PC-9 (cell line): ENCODE measurements around the gene BACH2. TPM values are rescaled to one million over a fixed set of nuclear protein-coding genes. Genes with fewer than 3 reads are reported as not detected.
"Not testable (repeated sequence)": the region's sequence is repeated elsewhere in the genome, so short reads cannot be mapped to it uniquely, and the experiment has no call there.

Source experiments
- BruUV-seq: library from RNA; stranded (reverse); fragments of 400-500 nt; replicated peaks from 2 replicates; lab custom pipeline; 2021; lab: Mats Ljungman, UMichigan
- CTCF ChIA-PET: fragments of 300-600 bp; sonication (Branson Sonifier 250); formaldehyde crosslinking; loops from one replicate; lab custom pipeline; 2022; ENCODE audit warnings: antibody characterized with exemption; lab: Charles Lee
- POLR2A ChIA-PET: fragments of 300-600 bp; sonication (Branson Sonifier 250); formaldehyde crosslinking; loops from one replicate; lab custom pipeline; 2022; ENCODE audit warnings: antibody characterized with exemption; ENCODE audit not compliant: unreplicated experiment; lab: Charles Lee
- DNase-seq, 2 experiments: peaks; one replicate each; pipeline versions ENCODE4 v3.0.0 to v3.0.0-alpha.2; 2015 to 2022; ENCODE audit warnings: mixed read lengths in 1 of 2
- H2AFZ ChIP-seq: fragments of 200-600 bp; sonication (generic); 2 replicates; pipeline ENCODE4 v1.8.1; 2017; ENCODE audit warnings: antibody characterized with exemption
- H3F3A ChIP-seq: fragments of 200-600 bp; sonication (generic); 2 replicates; pipeline ENCODE4 v1.8.1; 2017; ENCODE audit warnings: antibody characterized with exemption, mild to moderate bottlenecking, low read depth; ENCODE audit not compliant: insufficient read depth
- H3K27ac ChIP-seq: fragments of 200-600 bp; sonication (generic); 2 replicates; pipeline ENCODE4 v1.6.1; 2016; ENCODE audit warnings: mixed run types
- H3K27me3 ChIP-seq: fragments of 200-600 bp; sonication (generic); 2 replicates; pipeline ENCODE4 v1.6.1; 2016; ENCODE audit warnings: low read depth, mixed run types; ENCODE audit not compliant: insufficient read depth
- H3K36me3 ChIP-seq: fragments of 200-600 bp; sonication (generic); 2 replicates; pipeline ENCODE4 v1.6.1; 2016; ENCODE audit warnings: low read depth, mixed run types
- H3K4me1 ChIP-seq: fragments of 200-600 bp; sonication (generic); replicated peaks from 2 replicates; pipeline ENCODE4 v1.6.1; 2016; ENCODE audit warnings: mixed run types; ENCODE audit not compliant: insufficient read depth
- H3K4me2 ChIP-seq: fragments of 200-600 bp; sonication (generic); 2 replicates; pipeline ENCODE4 v1.6.1; 2017; ENCODE audit warnings: mixed run types
- H3K4me3 ChIP-seq: fragments of 200-600 bp; sonication (generic); 2 replicates; pipeline ENCODE4 v1.6.1; 2016; ENCODE audit warnings: mixed run types
- H3K79me2 ChIP-seq: fragments of 200-600 bp; sonication (generic); 2 replicates; pipeline ENCODE4 v1.6.1; 2017; ENCODE audit warnings: low read depth, mixed run types
- H3K9me2 ChIP-seq: fragments of 200-600 bp; sonication (generic); 2 replicates; pipeline ENCODE4 v1.8.1; 2017; ENCODE audit warnings: mild to moderate bottlenecking; ENCODE audit not compliant: insufficient read depth
- H3K9me3 ChIP-seq: fragments of 200-600 bp; sonication (generic); 2 replicates; pipeline ENCODE4 v1.8.1; 2016; ENCODE audit warnings: low read depth; ENCODE audit not compliant: insufficient read depth
- H4K20me1 ChIP-seq: fragments of 200-600 bp; sonication (generic); 2 replicates; pipeline ENCODE4 v1.8.1; 2017; ENCODE audit not compliant: insufficient read depth
- CTCF ChIP-seq: fragments of 200-600 bp; sonication (generic); conservative IDR thresholded peaks from 2 replicates; pipeline ENCODE4 v1.6.1; 2017; ENCODE audit warnings: mixed run types, antibody characterized with exemption, mild to moderate bottlenecking, moderate library complexity
- EZH2 ChIP-seq: fragments of 200-600 bp; sonication (generic); IDR thresholded peaks from 2 replicates; pipeline ENCODE4 v1.8.0; 2017; ENCODE audit warnings: antibody characterized with exemption, low read depth
- intact Hi-C: fragments of 100-400 bp; cut with micrococcal nuclease; formaldehyde crosslinking; loops from one replicate; pipeline ENCODE4 v1.10.0; 2022; ENCODE audit not compliant: unreplicated experiment
- total RNA-seq: library from RNA; stranded (reverse); gene quantifications from 2 replicates; pipeline ENCODE4 v1.2.3, GENCODE V29; 2021

The BACH2 gene
- total RNA-seq, 1 experiment from 2014 or later = 2.3 TPM

- Histone ChIP-seq H3F3A (no peaks in the 10 kb centered on the region), H3K79me2 (no peaks in the 10 kb centered on the region), H3K4me2 (no peak overlapping the region), H3K36me3 (no peaks in the 10 kb centered on the region), H3K27ac (no peak overlapping the region), H3K4me3 (no peak overlapping the region), H3K27me3 (no peaks in the 10 kb centered on the region), H3K9me2 (no peaks in the 10 kb centered on the region), H3K9me3 (no peaks in the 10 kb centered on the region), H2AFZ (no peak overlapping the region), H3K4me1 (no peaks in the 10 kb centered on the region), H4K20me1 (no peaks in the 10 kb centered on the region)
- intact Hi-C loops = no loop called here
- TF ChIP-seq EZH2 = no peak
- no peak for TF ChIP-seq CTCF
- POLR2A ChIA-PET = no interaction called here
- no peak for DNase-seq
- BruUV-seq = no TSS peak
- CTCF ChIA-PET = no interaction called here
Measured at GRCh38 chr6:90131125-90131524, 165.5 kb downstream of the BACH2 start.

- H3K36me3 ChIP-seq, H3K4me1 ChIP-seq, DNase-seq, BruUV-seq, H2AFZ ChIP-seq, POLR2A ChIA-PET, H3K9me3 ChIP-seq, H3F3A ChIP-seq, H3K79me2 ChIP-seq, H4K20me1 ChIP-seq, H3K4me3 ChIP-seq, CTCF ChIA-PET, H3K9me2 ChIP-seq, H3K27ac ChIP-seq, H3K4me2 ChIP-seq, H3K27me3 ChIP-seq, intact Hi-C loops: not testable (repeated sequence)
Measured at GRCh38 chr6:90128687-90129086, 168.0 kb downstream of the BACH2 start.

- intact Hi-C loops = no loop called here
- Histone ChIP-seq H3K9me2 (no peaks in the 10 kb centered on the region), H4K20me1 (no peaks in the 10 kb centered on the region), H3K4me3 (no peak overlapping the region), H3K4me2 (no peak overlapping the region), H3F3A (no peaks in the 10 kb centered on the region), H3K9me3 (no peaks in the 10 kb centered on the region), H3K4me1 (no peaks in the 10 kb centered on the region), H3K36me3 (no peaks in the 10 kb centered on the region), H3K27me3 (no peaks in the 10 kb centered on the region), H2AFZ (no peak overlapping the region), H3K27ac (no peak overlapping the region), H3K79me2 (no peaks in the 10 kb centered on the region)
- BruUV-seq = no TSS peak
- ChIA-PET POLR2A (no interaction called here), CTCF (no interaction called here)
- DNase-seq = no peak
- no peak for TF ChIP-seq EZH2
Measured at GRCh38 chr6:90127595-90127994, 169.0 kb downstream of the BACH2 start.

GRCh38 chr6:90126839-90127238, 169.8 kb downstream of the BACH2 start:
- Histone ChIP-seq H3K27me3 (no peaks in the 10 kb centered on the region), H3K4me3 (no peak overlapping the region), H3K4me1 (no peaks in the 10 kb centered on the region), H3K36me3 (no peaks in the 10 kb centered on the region), H3K9me2 (no peaks in the 10 kb centered on the region), H3K27ac (no peak overlapping the region), H2AFZ (no peak overlapping the region), H3F3A (no peaks in the 10 kb centered on the region), H3K9me3 (no peaks in the 10 kb centered on the region), H3K79me2 (no peaks in the 10 kb centered on the region), H4K20me1 (no peaks in the 10 kb centered on the region), H3K4me2 (no peak overlapping the region)
- intact Hi-C loops = no loop called here
- no TSS peak for BruUV-seq
- TF ChIP-seq EZH2 = no peak
- no peak for TF ChIP-seq CTCF
- no peak for DNase-seq
- ChIA-PET CTCF (no interaction called here), POLR2A (no interaction called here)
